ENCODE measurements around the gene TEF. TPM values are rescaled to one million over a fixed set of nuclear protein-coding genes. Genes with fewer than 3 reads are reported as not detected.

TEF gene
- total and polyA plus RNA-seq, 8 donors = 6.7 to 29.1 (median 10.3) TPM

DNA sequence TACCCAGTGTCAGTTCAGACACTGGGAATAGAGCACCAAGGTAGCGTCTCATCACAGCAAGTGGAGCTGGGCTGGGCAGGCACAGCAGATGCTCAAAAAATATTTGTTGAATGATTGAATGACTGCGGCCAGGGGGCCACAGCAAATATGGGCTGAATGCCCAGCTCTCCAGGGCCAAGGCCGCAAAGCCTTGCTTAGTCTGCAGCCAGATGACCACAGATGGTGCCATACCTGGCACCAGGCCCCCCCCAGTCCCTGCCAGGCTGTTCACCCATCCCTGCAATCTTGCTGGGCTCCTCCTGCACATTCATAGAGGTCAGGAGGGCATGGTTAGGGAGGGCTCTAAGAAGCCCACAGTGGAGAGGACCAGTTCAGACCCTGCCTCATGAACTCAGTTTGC, 47.5 kb upstream of the TEF start:
- Histone ChIP-seq H3K27me3 (no peaks in the 10 kb centered on the region), H3K27ac (no peak overlapping the region), H3K9me3 (no peaks in the 10 kb centered on the region), H3K4me1 (no peaks in the 10 kb centered on the region), H3K36me3 (peaks cover 55 to 100% (median 97%) of the 10 kb centered on the region in 4 donors), H3K4me3 (no peak overlapping the region)
- intact Hi-C loops (cut with DNase I; ENCODE audit: low total_unique reads) = no loop called here
- WGBS, 5 donors = 56 to 85% (median 60%) methylated on average over 1 to 3 of the region's 3 CpGs
- TF ChIP-seq POLR2AphosphoS5 (IDR thresholded peaks at IDR 0.05) (no peak), EP300 (IDR thresholded peaks at IDR 0.05) (no peak), CTCF (IDR thresholded peaks at IDR 0.05) (no peak), POLR2A (IDR thresholded peaks at IDR 0.05) (no peak)
- peak in 1 of 2 donors; percentile 1 for DNase-seq

DNA sequence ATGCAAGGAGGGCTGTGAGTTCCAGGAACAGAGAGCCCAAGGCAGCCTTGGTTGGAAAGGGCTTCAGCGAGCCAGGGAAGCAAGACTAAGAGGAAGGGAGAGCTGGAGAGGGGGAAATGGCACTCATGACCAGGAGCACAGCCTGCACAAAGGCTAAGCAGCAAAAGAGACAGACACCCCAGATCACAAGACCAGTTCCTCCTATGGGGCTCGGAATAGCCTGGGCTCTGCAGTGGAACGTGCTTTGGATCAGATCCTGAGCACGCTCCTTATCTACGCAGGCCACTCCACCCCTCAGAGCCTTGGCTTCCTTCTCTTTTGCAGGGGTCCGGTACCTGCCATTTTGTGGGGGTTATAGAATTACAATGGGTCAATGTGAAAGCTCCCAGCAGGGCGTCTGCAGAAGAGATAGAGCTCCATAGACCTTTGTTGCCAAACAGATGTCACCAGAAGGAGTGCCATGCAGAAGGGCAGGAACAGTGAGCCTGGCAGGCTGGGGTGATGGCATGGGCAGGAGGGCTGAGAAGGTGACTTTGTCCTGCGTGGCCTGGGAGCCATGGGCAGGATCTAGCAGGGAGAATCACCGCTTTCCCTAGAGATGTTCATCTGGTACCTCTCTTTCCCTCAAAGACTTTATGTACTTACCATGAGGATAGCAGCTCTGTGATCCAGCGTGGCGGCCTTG, 46.6 kb upstream of the TEF start:
- peaks cover 55 to 100% (median 97%) of the 10 kb centered on the region in 4 donors for H3K36me3 ChIP-seq
- H3K4me1 ChIP-seq = no peaks in the 10 kb centered on the region
- DNase-seq = no peak
- TF ChIP-seq EP300 (IDR thresholded peaks at IDR 0.05) = no peak
- no peak for TF ChIP-seq POLR2AphosphoS5 (IDR thresholded peaks at IDR 0.05)
- TF ChIP-seq CTCF (IDR thresholded peaks at IDR 0.05) = no peak
- no peak for TF ChIP-seq POLR2A (IDR thresholded peaks at IDR 0.05)
- no peak overlapping the region for H3K4me3 ChIP-seq
- H3K9me3 ChIP-seq = no peaks in the 10 kb centered on the region
- intact Hi-C loops (cut with DNase I; ENCODE audit: low total_unique reads) = no loop called here
- no peaks in the 10 kb centered on the region for H3K27me3 ChIP-seq
- H3K27ac ChIP-seq = no peak overlapping the region
- 85 to 96% (median 94%) methylated on average over 11 of the region's 11 CpGs for WGBS, 5 donors

DNA sequence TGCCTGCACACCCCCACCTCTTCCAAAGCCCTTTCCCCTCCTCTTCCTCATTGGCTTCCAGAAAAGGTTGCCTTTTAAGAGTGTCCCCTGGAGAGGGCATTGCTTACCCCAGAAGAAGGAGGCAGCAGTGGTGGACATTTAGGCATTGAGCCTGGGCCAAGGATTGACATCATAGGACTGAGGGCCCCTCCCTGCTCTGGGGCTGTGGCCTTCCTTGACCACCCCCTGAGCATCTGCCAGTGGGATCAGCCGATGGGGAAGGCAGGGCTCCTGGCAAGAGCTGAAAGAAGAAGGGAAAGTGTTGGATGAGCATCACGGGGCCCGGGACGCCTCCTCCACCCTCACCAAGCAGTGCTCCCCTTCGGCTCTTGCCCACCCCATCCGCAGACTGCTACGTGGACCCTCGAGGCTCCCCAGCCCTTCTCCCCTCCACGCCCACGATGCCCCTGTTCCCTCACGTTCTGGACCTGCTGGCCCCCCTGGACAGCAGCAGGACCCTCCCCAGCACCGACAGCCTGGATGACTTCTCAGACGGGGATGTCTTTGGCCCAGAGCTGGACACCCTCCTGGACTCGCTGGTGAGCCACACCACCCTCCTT, 43.0 kb upstream of the TEF start:
- no peak overlapping the region for H3K4me3 ChIP-seq
- H3K27me3 ChIP-seq = no peaks in the 10 kb centered on the region
- WGBS, 5 donors = 81 to 96% (median 91%) methylated on average over 14 of the region's 14 CpGs
- H3K27ac ChIP-seq = no peak overlapping the region
- peaks cover 60 to 100% (median 97%) of the 10 kb centered on the region in 4 donors for H3K36me3 ChIP-seq
- intact Hi-C loops (cut with DNase I; ENCODE audit: low total_unique reads) = no loop called here
- peak in 1 of 2 donors; percentile 9 for DNase-seq
- H3K9me3 ChIP-seq = no peaks in the 10 kb centered on the region
- TF ChIP-seq CTCF (IDR thresholded peaks at IDR 0.05) (no peak), POLR2AphosphoS5 (IDR thresholded peaks at IDR 0.05) (no peak), POLR2A (IDR thresholded peaks at IDR 0.05) (no peak), EP300 (IDR thresholded peaks at IDR 0.05) (no peak)
- H3K4me1 ChIP-seq = no peaks in the 10 kb centered on the region

GRCh38 chr22:41339823-41340222, 41.9 kb upstream of the TEF start:
- Histone ChIP-seq H3K9me3 (no peaks in the 10 kb centered on the region), H3K27me3 (no peaks in the 10 kb centered on the region), H3K4me3 (no peak overlapping the region), H3K4me1 (peaks cover 0 to 5% (median 0%) of the 10 kb centered on the region in 4 donors), H3K27ac (no peak overlapping the region), H3K36me3 (peaks cover 59 to 100% (median 97%) of the 10 kb centered on the region in 4 donors)
- DNase-seq = peak in 1 of 2 donors; percentile 1
- TF ChIP-seq CTCF (IDR thresholded peaks at IDR 0.05) = no peak
- no peak for TF ChIP-seq POLR2AphosphoS5 (IDR thresholded peaks at IDR 0.05)
- TF ChIP-seq EP300 (IDR thresholded peaks at IDR 0.05) = no peak
- TF ChIP-seq POLR2A (IDR thresholded peaks at IDR 0.05) = no peak
- WGBS, 5 donors = 96 to 97% (median 97%) methylated on average over 18 of the region's 18 CpGs; no CpG with 5 or more reads in 1 of the 5 donors
- intact Hi-C loops (cut with DNase I; ENCODE audit: low total_unique reads) = no loop called here
